HUDEP-2 (cell line): ENCODE data around the gene C1QB.

Experiments used
- DNase-seq, 76 experiments: peaks; one replicate each; lab custom pipeline; 2025; ENCODE audit not compliant: unreplicated experiment in 76 of 76; lab: John Stamatoyannopoulos, UW

The C1QB gene

GRCh38 chr1:22652881-22653316 is at the start of gene C1QB:
Gene C1QB, plus strand, starts transcription at chr1:22653236. Its CDS starts 6,227 bp downstream, at chr1:22659463.
- no peak for DNase-seq

- no peak for DNase-seq
Observed at GRCh38 chr1:22606161-22606560, 46.9 kb upstream of the C1QB start.

GRCh38 chr1:22607154-22607553 is 45.9 kb upstream of the C1QB start:
- no peak for DNase-seq

- DNase-seq = no peak
Observed at GRCh38 chr1:22608361-22608760, 44.7 kb upstream of the C1QB start.

GRCh38 chr1:22609291-22609690 is 43.7 kb upstream of the C1QB start:
- DNase-seq = no peak

- DNase-seq = peak in 34 of 76 experiments; percentile 2 to 52 (median 20)
Observed at GRCh38 chr1:22611530-22611947, 41.5 kb upstream of the C1QB start.

- DNase-seq = no peak
Observed at GRCh38 chr1:22612671-22613571, 40.1 kb upstream of the C1QB start.

GRCh38 chr1:22613572-22613918 is 39.5 kb upstream of the C1QB start:
- no peak for DNase-seq

GRCh38 chr1:22613951-22614350 is 39.1 kb upstream of the C1QB start:
- no peak for DNase-seq

GRCh38 chr1:22615886-22616285 is 37.1 kb upstream of the C1QB start:
- no peak for DNase-seq

- DNase-seq = no peak
Observed at GRCh38 chr1:22616571-22616970, 36.5 kb upstream of the C1QB start.

GRCh38 chr1:22618056-22618455 is 35.0 kb upstream of the C1QB start:
- DNase-seq = no peak

- DNase-seq = no peak
Observed at GRCh38 chr1:22619252-22619651, 33.8 kb upstream of the C1QB start.

GRCh38 chr1:22619798-22620197 is 33.2 kb upstream of the C1QB start:
- no peak for DNase-seq

GRCh38 chr1:22621761-22622160 is 31.3 kb upstream of the C1QB start:
- no peak for DNase-seq

GRCh38 chr1:22625262-22625925 is 27.6 kb upstream of the C1QB start:
- DNase-seq = peak in 1 of 76 experiments; percentile 3

- DNase-seq = no peak
Observed at GRCh38 chr1:22626237-22627157, 26.5 kb upstream of the C1QB start.

GRCh38 chr1:22627331-22627730 is 25.7 kb upstream of the C1QB start:
- no peak for DNase-seq

- DNase-seq = no peak
Observed at GRCh38 chr1:22628698-22629444, 24.2 kb upstream of the C1QB start.

GRCh38 chr1:22629886-22630285 is 23.1 kb upstream of the C1QB start:
- no peak for DNase-seq
